DMS79 (cell line): ENCODE measurements around the gene TMEM273.
"Not testable (repeated sequence)": the region's sequence is repeated elsewhere in the genome, so short reads cannot be mapped to it uniquely, and the experiment has no call there.

Experiments
- DNase-seq: peaks from one replicate; lab custom pipeline; 2025; lab: John Stamatoyannopoulos, UW

TMEM273 gene

DNA sequence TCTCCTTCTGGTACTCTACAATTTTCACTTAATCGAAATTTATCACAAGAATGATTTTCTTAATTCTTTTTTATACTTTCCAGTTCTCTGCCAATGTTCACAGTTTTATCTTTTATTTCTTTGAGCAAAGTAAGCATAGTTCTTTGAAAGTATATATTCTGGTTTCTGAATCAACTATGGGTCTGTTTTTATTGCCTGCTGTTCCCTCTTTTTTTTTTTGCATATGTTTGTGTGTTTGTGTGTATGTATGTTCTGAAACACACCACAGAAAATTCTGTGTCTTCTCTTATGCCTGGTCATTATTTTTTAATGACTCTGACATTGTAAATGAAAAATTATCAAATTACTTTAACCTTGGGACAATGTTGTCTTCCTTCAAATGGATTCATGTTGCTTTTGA, 15.9 kb upstream of the TMEM273 start:
- no peak for DNase-seq

DNA sequence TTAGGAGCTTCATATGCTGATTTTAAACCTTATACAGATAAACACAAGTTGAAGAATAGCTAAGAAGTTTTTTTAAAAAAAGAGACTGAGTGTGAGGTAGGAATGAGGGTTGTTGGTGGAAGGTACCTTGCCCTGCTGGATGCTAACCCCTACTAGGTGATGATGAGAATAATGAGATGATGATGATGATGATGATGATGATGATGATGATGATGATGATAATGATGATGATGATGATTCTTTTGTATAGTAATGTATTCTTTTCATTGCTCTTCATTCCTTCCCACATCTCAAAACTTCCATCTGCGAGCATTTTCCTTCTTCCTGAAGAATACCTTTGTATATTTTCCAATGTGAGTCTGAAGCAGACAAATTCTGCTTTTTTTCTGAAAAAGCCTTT, 14.1 kb upstream of the TMEM273 start:
- DNase-seq = no peak

DNA sequence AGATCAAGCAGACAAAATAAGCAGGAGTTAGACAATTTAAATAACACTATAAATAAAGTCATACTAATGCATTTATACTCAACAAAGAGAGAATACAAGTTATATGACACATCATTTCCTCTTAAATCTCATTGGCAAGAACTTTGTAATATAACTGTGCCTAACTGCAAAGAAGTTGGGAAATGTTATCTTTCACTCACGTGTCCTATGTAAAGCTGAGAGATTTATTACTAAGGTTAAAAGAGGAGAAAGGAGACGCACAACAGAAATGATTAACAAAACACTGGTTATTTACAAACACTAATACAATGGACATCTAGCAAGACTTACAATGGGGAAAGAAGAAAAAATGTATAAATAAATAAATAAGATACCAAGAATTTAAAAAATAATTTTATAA, 12.7 kb upstream of the TMEM273 start:
- DNase-seq = no peak

DNA sequence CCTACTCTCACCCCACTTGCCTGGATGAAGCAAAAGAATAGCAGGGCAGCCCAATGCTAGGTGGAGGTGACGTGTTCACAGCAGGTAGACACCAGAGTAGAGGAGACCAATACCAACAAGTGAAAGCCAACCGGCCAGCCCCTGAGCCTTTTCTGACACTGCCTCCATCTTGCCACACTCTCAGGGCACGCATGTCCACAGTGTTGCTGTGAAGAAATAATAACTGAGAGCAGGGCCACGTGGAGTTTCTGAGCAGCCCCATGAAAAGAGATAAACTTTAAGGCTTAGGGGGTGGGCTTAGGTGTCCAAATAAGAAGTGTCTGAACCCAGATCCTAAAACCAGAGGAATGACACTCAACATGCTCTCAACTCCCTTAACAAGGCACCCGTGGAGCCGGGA, 9.0 kb upstream of the TMEM273 start:
- no peak for DNase-seq

DNA sequence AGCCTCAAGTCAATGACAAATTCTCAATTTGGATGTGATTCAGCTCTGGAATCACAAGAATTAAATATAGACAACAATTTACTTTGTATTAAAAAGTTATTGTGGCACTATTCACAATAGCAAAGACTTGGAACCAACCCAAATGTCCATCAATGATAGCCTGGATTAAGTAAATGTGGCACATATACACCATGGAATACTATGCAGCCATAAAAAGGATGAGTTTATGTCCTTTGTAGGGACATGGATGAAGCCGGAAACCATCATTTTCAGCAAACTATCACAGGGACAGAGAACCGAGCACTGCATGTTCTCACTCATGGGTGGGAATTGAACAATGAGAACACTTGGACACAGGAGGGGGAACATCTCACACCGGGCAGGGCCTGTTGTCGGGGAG, 7.7 kb upstream of the TMEM273 start:
- DNase-seq = not testable (repeated sequence)

DNA sequence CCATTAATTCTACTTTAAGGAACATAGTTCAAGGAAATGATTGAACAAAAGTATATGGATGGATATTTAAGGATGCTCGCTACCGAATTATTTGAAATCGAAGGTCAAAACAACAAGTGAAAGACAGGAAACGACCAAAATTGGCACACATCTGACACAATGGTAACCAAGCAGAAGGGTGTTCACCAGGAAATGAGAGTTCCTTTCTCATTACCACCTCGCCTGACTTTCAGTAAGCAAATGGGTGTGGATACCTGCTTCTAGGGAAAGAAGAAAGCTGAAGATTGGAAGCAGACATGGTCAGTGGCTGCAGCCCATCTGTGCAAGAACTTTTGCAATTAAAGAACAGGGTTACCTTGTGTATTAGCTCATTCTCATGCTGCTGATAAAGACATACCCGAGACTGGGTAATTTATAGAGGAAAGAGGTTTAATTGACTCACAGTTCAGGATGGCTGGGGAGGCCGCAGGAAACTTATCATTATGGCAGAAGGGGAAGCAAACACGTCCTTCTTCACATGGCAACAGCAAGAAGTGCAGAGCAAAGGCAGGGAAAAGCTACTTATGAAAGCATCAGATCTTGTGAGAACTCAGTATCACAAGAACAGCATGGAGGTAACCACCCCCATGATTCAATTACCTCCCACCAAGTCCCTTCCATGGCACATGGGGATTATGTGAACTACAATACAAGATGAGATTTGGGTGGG, 6.2 kb upstream of the TMEM273 start:
- DNase-seq = no peak

DNA sequence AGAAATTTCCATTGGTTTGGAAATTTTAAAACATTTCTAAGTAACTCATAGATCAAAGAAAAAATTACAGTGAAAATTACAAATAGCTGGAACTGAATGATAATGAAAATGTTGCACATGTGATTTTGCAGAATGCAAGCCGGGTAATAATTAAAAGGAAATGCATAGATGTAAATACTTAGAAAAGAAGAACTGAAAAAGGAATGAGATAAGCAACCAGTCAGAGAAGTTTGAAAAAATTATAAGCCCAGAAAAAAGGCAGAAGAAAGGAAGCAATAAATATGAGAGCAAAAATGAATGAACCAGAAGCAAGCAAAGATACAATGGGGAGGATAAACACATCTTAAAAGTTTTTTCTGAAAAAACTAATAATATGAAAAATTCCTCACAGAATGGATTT, 3.2 kb upstream of the TMEM273 start:
- DNase-seq = no peak

DNA sequence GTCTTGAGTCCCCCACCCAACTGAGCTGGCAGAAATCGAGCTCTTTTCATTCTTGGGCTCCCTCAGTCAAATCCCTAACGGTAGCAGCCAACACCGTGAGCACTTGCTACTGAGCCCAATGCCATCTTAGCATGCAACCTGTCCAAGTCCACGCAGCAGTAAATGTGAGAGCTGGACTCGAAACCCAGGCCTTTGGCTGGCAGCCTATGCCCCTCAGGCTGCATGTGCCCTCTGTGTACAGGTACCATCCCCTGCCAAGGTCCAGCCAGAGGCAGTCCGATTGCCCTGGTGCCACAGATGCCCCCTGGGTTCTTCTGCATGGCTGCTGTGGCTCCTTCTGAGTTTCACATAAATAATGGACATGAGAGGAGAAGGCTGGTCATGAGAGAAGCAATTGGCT, 1.2 kb upstream of the TMEM273 start:
- no peak for DNase-seq

DNA sequence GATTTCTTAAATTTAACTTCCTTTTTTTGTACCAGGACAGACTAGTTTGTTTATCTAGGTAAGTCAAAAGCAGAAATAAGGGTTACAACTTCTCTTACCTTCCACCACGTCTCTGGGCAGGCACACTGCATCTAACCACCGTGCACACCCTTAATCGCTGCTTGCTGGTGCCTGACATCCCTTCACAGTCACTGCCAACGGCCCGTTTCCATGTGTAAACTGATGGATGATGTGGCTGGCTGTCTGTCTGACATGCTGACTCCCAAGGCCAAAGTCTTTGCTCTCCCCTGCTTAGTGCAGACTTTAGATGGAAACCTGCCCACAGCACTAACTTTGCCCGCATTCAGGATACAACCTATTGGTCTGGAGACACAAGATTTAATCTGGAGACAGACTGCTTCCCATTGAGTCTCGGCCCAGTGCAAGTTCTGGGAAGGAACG, 1.1 kb downstream of the TMEM273 start:
- DNase-seq = no peak

DNA sequence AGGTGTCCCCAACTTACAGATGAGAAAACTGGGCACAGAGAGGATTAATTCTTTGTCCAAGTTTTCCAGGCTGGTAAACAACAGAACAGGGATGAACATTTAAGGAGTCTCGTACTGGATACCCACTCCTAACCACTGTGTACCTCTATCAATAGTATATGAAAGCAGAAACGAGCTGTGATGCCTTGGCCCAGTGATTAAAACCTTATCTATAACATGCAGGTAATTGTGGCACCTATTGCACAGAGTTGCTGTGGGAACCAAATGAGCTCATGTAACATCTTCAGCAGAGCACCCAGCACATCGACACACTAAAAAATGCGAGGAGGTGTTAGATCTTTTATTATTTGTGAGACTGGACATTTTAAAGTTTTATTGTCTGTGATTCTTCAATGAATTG, 1.6 kb downstream of the TMEM273 start:
- DNase-seq = no peak

DNA sequence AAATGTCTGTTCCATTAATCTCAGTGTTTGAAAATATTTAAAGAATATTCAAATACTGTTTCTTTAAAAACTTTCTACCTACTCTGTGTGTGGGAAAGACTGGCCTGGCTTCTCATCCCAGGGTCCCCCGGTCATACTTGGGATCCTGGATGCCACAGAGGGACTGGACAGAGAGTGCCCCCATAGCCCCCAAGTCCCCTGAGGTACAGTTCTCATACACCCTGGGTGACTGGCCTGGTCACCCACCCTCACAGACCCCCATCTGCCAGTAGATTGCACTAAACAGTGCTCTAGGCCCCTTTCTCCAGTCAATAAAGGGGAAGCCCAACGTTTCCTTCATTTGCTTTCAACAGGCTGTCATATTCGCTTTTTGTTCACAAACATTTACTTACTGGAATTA, 3.0 kb downstream of the TMEM273 start:
- no peak for DNase-seq

DNA sequence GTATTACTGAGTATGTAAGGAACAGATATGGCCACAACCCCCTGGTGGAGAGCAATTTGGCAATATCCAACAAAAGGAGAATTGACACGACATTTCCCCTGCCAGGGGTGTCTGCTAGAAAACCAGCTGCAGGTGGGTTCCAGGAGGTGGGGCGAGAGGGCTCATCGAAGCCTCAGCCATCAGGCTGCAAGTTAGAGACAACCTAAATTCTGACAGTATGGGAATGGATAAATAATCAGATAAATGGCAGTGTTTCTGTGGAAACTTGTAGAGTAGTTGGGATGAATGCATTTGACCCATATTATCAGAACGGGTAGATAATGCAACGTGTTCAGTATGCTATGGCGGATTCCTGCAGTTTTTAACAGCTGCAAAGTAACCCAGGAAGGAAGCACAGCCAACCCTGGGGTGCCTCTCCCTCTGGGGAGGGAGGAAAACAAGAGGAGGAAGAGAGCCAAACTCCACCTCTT, 3.5 kb downstream of the TMEM273 start:
- DNase-seq = no peak

DNA sequence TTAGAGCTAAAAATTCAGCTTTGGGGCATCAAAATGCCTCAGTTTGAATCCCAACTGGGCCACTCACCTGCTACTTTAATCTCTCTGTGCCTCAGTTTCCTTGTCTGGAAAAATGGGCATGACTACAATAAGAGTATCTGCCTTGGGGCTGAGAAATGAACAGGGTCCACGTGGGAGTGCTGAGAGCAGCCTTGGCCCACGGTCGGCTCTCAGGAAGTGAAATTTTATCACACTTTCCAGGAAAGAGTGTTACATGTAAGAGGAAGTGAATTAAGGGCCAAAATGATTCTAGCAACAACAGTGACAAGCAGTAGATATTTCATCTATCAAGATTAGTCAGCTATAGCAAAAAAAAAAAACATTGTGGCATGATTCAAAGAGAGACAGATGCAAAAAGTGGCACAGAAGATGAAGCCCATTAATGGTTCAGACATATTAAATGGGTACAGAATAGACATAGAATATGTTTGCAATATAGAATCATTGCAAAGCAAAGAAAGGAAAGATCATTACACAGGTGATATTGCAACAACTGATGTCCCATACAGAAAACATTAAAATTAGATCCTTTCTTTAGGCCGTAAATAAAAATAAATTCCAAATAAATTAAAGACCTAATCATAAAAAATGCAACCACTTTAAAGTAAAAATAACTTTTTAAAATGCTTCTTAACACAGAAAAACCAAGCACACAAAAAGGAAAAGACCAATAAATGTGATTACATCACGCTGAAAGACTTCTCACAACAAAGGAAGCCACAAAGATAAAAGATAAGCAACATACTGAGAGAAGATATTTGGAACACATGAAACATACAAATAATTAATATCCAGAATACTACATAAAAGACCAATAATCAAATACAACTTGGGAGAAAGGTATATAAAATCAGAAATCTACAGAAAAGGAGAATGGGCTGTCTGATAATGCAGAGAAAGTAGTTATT, 4.3 kb downstream of the TMEM273 start:
- no peak for DNase-seq

DNA sequence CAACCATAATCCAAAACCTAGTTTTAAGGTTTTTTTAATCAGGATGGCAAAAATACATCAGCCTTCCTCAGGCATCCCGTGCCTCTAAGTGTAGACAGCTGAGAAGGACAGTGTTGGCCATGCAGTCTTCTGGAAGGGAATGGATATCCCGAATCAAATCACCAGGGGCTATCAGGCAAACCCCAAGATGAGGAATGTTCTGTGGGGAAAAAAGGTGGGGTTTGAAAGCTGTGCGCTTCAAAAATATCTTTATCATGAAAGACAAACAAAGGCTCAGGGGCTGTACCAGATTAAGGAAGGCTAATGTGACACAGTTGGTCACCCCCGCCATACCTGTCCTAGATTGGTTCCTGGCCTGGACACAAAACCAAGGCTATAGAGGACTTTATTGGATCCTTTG, 5.4 kb downstream of the TMEM273 start:
- no peak for DNase-seq

DNA sequence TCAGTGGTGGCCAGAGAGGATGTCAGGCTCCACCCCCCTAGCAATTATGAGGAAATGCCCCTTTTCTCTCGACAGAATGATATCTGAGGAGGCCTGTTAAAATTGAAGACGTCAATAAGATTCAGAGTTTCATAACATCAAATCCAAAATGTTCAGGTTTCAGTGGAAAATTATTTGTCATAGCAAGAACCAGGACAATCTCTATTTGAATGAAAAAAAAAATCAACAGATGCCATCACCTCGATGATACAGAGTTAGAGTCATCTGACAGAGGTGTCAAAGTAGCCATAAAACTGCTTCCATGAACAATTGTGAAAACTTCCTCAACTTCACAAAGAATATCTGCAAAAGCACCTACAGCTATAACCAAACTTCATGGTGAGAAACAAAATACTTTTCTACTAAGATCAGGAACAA, 7.7 kb downstream of the TMEM273 start:
- no peak for DNase-seq

DNA sequence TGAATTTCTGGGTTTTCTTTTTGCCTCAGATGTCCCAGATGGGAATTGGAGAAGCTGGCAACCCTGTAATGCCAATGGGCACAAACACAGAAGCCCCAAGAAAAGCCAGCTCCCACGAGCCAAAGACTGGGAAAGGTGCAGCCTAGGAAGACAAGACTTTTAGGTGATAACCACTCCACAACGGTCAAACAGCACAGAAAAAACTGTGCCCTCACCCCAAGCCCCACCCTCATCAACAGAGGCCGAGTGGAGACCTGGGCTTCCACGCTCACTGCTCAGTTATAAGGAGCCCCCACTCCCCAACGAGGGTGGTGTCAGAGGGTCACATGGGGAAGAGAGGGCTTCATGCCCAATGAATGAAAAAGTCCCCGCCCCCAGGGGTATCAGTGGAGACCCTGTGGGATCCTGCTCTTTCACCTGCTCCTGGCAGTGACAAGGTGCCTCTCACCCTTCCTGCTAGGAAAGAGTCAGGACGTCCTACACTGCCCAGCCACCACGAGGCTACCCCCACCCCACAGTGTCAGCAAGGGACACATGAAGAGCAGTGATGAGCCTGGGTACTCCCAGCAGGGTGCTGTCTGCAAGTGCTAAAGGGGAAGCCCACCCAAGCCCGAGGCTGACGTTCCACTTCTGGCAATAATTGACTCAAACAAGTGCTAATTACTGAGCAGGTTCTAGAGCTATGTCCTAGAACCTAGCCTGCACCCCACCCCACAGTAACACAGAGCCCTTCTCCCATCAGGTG, 8.3 kb downstream of the TMEM273 start:
- DNase-seq = no peak

DNA sequence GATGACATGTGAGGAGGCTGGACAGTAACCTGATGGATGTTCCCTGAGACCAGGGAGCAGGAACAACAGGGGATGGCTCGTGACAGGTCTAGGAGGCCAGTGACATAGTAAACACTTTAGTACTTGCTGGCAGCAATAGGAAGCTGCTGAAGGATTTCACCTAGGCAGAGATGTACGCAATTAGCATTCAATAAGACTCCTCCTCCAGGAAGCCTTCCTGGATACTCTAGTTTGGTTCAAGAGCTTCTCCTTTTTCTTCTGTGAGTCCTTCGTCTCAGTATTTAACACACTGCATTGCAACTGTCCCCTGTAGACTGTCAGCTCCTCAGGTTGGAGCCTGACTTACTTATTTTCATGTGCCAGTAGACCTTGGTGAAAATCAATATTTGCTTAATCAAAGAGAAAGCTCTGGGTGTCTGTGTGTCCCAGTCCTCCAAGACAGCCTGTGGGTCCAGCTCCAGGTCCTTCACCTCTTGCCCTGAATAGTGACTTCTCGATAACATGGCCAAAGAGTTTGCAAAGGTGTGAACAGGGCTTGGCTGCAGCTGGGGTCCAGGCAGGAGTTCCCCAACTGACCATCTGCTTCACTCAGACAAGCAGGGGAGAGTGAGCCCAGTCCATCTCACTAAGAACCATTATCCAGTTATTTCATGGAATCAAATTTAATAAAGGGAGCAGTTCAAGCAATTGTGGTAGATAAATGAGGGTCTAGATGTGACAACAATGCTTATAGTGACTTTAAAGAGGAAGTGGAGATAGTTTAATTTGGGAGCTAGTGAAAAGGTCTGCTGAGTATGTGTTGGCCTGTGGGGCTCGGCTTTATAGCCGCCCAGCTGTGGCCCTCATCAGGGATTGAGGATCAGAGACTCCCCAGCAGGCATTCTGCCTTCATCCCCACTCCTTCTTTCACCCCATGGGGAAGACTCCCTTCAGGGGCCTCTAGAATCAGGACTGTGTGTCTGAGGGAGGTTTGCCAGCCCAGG, 9.4 kb downstream of the TMEM273 start:
- DNase-seq = no peak

DNA sequence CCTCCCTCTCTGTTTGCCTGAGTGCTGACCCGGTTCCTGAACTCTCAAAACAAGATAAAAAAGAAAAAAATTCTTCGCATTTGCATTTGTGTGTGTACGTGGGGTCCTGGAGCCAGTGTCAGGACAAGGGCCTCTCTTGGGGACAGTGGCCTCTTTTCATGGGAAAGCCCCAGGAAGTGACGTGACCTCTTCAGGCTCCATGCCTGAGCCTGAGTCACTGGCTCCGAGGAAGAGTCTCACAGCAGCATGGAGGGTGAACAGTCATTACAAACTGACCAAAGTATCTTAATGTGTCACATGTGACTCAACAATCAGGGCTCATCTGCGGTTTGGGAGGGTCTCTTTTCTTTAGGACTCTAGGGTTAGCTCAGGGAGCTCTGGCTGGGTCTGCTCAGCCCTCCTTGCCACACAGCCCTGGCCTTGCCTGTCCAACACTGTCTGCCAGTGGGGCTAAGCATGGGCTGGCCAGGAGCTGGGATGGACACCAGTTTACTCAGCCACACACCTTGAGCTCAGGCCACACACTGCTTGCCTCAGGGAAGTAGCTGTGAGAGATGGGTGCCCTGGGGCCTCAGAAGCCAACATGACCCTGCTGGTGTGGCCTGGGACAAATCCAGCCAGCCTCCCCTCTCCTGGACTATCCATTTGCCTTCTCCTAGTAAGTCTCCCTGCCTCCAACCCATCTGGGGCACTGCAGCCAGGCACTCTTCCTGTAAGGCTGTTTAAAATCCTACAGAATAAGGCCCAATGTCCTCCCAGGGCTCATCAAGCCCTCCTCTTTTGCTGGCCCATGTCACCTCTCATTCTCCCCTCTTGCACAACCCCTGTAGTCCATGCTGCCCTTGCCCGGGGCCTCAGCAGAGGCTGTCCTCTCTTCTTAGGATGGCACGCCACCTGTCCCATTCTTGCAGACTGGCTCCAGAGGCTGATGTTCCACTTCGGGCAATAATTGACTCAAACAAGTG, 10.5 kb downstream of the TMEM273 start:
- DNase-seq = no peak

DNA sequence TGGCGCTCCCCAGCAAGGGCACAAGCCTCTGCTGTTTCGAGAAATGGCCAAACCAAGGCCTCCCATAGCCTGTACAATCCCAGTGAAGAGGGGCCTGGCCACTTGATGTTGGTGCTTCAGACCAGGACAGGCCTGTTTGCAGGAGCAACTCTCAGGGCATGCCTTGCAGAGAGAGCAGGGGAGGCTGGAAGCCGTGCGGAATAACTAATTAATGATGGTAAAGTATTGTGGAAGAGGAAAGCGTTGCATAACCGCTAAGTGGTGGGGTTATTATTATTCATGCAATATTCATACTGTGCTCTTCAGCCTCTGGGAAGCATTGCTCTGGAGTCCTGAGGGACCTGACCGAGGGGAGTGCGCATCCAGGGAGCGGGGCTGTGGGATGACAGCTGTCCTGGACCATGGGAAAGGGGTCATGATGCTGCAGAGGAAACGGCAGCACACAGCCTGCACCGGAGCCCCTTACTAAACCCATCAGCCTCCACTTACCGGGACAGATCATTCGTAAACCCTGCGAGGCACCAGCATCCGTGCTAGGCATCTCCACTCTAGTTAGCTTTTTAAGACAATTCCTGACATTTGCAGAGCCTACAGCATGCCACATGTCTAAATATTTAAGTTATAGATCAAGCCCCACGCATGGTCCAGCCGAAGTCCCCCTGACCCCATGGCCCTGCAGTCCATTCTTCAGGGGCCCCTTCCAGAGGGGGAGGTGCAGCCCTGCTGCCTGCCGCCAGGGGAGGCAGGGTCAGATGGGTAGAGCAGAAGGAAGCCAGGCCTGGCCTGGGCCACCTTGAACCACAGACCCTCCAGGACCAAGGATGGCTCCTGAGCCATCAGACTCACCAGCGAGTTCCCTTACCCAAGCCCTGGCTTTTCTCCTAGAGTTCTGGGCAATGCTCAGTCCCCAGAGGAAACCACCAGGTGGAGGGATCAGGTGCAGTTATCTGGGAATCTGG, 11.6 kb downstream of the TMEM273 start:
- DNase-seq = no peak
